ENCODE results near the gene QPCT. TPM values are rescaled to one million over a fixed set of nuclear protein-coding genes. Genes with fewer than 3 reads are reported as not detected.
"Not testable (repeated sequence)": the region's sequence is repeated elsewhere in the genome, so short reads cannot be mapped to it uniquely, and the experiment has no call there.

The QPCT gene
- total RNA-seq, 2 donors from 2014 or later, result 3.2 to 4.3 TPM

DNA sequence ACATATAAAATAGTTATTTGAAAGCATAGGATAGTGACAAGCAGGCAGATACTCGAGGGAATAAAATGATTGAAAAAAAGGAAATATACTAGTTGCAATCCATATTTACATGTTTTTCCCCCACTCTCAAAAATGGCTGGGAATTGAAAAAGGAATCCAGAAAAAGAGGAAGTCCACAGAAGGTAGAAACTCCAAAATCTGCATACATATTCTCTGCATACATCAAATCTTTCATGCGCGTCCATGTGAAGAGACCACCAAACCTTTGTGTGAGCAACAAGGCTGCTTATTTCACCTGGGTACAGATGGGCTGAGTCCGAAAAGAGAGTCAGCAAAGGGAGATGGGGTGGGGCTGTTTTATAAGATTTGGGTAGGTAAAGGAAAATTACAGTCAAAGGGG is 36.4 kb downstream of the QPCT start:
- DNase-seq (ENCODE audit: low spot score); intact Hi-C loops (cut with DNase I): not testable (repeated sequence)

DNA sequence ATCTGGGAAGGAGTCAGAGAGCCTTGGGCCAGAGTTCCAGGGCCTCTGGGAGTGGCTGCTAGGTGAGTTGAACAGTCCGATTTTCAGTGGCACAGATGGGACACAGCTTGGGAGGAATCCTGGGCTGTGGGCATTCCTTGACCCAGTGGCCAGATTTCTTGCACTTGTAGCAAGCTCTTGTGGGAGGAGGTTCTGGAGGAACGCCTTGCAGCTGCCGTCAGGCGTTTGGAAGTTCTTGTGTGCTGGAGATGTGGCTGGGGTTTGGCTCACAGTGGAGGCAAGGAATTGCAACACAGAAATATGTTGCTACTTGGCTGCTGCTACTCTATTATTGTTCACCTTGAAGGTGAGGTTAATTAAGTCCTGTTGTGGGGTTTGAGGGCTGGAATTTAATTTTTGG is 39.8 kb downstream of the QPCT start:
- DNase-seq (ENCODE audit: low spot score); intact Hi-C loops (cut with DNase I): not testable (repeated sequence)

DNA sequence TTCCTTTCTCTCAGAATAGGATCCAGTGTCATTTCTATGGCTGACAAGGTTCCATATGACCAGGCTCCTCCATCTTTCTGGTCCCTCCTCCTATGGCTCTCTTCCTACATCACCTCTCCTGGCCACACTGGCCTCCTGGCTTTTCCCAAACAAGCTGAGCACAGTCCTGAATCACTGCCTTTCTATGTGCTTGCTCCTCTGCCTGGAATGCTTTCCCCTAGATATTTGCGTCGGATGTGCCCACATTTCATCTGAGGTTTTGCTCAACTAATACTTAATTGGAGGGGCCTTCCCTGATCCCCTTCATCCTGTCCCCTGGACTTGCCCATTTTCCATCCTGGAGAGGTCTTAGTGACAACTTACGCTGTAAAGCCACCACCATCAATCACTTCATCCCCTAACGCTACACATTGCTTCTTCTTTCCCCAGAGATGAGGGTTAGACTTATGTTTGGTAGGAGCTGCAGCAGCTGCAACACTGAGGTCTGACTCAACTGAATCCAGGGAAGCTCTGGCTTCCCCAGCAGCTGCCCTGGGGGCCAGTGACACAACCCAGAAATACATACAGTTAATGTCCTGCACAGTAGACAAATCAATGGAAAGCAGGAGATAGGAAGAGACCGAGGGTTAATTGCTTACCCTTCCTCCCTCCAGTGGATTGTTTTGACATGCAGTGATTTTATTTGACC is 42.9 kb downstream of the QPCT start:
- no peak for DNase-seq (ENCODE audit: low spot score)
- intact Hi-C loops (cut with DNase I), result no loop called here

DNA sequence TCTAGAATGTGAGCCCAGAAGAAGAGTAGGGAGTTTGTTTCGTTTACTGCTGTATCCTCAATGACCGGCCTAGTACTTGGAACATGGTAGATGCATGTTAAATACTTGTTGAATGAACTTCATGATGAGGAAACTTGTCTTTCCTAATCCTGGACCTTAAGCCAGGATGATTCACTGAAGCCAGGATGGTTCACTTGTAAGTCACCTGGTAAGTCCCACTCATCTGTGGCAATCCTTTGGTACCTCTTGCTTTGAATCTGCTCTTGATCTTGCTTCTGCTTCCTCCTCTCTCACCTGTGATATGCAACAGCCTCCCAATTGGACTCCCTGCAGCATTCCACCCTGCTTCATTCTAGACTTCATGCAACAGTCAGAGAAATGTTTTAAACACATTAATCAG is 43.6 kb downstream of the QPCT start:
- DNase-seq (ENCODE audit: low spot score), result no peak
- intact Hi-C loops (cut with DNase I), result no loop called here

DNA sequence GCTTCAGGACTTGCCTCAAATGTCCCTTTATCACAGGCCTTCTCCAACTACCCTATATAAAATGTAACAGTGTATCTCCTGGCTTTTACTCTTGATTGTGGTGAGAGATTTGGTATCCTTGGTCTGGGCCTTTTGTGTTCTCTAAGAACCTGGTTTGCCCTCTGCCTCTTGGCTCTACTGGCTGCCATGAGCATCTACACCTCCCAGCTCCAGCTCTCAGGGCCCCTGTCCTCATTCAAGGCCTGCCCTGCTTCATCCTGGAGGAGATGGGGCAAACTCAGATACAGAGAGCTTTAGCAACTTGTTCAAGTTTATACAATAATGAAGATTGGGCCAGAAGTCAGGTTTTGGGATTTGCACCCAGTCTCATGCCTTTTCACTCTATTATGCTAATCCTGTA is 45.0 kb downstream of the QPCT start:
- intact Hi-C loops (cut with DNase I), result no loop called here
- DNase-seq (ENCODE audit: low spot score), result no peak

DNA sequence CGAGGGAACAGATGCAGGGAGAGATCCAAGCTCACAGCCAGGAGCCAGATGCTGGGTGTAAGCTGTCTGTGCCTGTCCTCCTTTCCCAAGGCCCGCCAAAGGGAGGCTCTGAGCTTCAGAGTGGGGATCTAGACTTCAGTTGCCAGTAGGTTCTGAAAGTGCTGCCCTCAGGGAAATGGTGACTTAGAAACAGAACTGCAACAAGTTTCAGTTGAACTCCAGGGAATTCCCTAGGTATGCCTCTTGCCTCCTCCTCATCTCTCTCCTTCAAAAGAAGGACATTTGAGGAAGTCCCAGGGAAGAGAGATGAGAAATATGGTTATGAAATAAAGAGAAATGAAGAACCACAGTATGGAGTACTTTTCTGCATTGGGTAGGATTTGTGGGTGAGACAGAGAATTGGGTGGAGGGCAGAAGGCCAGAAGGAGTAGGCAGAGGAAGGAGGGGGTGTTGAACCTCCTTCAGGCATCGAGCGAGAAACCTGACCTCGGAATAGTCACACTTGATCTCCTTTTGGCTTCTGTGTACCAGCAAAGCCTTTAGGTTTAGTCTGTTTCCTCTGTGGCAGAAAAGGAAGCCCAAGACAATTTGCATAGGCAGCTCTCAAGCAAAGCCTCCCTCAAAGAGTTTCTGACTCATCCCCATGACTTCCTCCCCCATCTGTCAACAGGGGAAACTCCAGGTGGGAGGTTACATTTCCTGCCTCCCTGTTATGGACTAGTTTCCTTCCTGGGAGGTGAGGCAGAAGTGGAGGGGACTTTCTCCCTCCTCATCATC is 45.7 kb downstream of the QPCT start:
- DNase-seq (ENCODE audit: low spot score), result no peak

DNA sequence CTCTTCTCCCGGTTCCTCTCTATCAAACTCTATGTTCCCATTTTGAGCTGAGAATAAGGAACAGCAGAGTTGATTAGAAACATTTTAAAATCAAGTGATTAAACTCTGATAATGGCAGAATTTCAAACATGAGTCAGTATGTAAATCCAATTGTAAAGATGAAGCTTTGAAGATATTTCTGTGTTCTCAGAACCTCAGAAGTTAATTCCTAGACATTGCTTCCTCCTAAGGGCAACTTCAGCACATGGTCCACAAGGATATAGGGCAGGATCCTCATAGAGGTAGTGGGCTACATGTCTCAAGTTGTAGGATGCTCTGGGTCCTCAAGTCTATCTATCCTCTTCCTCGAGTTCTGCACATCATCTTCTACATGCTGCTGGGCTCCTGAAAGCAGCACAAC is 46.3 kb downstream of the QPCT start:
- DNase-seq (ENCODE audit: low spot score), result no peak
- intact Hi-C loops (cut with DNase I), result no loop called here

More for the DNA sequence above, 45.7 kb downstream of the QPCT start:
- intact Hi-C loops (cut with DNase I), result no loop called here

DNA sequence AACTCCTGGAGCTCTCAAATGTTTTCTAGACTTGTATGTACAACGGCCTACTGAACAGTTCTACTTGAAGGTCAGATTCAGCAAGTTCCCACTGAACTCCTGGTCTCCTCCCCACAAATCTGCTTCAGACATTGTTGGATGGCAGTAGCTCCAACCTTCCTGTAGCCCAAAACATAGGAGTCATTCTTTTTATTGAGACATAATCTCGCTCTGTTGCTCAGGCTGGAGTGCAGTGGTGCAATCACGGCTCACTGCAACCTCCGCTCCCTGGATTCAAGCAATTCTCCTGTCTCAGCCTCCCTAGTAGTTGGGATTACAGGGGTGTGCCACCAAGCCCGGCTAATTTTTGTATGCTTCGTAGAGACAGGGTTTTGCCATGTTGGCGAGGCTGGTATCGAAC is 47.3 kb downstream of the QPCT start:
- intact Hi-C loops (cut with DNase I), result no loop called here
- DNase-seq (ENCODE audit: low spot score), result no peak

DNA sequence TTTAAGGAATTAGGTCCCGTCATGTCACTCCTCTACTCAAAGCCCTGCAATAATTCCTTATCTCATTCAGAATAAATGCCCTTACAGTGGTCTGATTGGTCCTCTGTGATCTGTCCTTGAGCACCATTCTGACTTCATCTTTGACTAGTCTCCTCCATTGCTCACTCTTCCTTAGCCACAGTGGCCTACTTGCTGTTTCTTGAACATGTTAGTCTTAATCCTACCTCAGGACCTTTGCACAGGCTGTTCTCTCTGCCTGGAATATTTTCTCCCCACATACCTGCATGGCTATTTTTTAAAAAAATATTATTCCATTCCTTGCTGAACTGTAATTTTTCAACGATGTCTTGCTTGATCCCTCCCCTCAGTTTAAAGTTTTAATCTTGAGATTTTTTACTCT is 48.0 kb downstream of the QPCT start:
- intact Hi-C loops (cut with DNase I), result no loop called here
- no peak for DNase-seq (ENCODE audit: low spot score)

DNA sequence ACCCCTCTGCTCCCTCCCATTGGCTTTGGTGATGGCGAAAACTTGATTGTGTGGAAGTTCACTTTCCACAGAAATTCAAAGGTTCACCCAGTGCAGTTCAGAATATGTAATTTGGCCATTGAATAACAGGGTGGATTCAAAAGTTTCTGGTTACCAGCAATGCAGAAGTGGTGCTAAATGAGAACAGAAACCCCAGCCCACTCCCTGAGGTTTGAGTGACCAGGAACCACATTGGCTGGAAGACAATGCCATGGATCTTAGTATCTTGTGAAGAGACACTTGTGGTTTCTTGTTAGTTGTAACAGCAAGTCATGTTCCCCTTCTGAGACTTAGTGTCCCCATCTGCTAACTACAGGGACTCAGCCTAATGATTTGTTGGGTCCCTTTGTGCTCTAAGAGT is 49.8 kb downstream of the QPCT start:
- intact Hi-C loops (cut with DNase I), result no loop called here
- no peak for DNase-seq (ENCODE audit: low spot score)

DNA sequence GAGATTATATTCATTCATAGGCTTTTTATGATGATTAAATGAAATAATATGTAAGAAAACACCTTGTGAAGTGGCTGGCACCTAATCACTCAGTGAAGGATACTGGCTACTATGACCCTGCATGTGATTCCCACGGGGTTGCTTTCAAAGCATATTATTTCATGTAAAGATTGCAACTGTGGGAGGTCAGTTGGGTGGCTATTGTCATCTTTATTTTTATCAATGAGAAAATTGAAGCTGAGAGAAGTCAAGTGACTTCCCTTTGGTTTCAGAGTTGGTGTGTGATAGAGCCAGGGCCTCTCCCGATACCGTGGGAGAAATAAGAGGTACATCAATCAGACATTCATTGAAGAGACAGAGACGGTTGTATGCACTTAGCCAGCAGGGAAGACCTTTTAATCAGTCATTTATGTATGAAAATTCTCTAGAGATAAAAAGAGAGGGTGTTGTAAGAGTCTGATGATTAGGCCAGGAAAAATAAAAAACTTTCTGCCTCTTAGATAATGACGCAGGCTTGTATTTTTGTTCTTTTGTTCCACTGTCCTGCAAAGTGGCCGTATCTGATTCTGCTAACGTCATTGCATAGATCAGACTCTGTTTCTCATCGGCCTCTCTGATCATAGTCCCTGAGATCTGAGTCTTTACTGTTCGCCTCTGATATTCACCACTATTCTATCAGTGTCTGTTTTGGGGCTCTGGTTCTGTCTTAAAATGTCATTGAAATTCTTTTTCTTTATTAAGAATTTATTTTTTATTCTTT is 50.5 kb downstream of the QPCT start:
- intact Hi-C loops (cut with DNase I), result loop anchor here in 1 of 2 donors (5.0 kb wide), 1 partner anchor 437 kb away; no protein-coding TSS in a partner anchor

DNA sequence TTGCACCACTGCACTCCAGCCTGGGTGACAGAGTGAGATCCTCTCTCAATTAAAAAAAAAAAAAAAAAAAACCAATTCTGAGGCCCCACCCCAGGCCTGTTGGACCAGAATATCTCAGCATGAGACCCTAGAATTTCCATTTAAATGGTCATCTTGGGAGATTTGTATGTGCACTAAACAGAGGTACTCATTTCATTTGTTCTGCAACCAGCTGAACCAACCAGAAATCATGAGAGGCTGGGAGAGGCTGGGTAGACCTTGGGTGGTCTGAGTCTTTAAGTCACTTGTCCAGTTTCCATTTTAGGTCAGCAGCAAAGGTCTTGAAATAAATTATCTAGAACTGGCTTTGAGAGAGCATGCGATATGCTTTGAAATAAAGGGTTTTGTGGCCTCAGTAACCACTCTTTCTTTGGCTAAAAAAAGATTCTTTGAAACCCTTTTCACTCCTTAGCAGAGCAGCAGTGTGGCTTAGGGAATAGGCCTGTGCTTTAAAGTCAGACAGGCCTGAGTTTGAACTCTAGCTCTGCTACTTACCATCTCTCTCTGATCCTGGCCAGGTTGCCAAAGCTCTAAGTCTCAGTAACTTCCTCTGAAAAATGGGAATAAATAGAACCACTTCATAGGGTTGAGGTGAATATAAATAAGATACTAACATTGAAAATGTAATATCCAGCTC is 52.6 kb downstream of the QPCT start:
- intact Hi-C loops (cut with DNase I), result loop anchor here in 1 of 2 donors (5.0 kb wide), 1 partner anchor 435 kb away; no protein-coding TSS in a partner anchor
- no peak for DNase-seq (ENCODE audit: low spot score)

More for the DNA sequence above, 50.5 kb downstream of the QPCT start:
- DNase-seq (ENCODE audit: low spot score), result no peak

DNA sequence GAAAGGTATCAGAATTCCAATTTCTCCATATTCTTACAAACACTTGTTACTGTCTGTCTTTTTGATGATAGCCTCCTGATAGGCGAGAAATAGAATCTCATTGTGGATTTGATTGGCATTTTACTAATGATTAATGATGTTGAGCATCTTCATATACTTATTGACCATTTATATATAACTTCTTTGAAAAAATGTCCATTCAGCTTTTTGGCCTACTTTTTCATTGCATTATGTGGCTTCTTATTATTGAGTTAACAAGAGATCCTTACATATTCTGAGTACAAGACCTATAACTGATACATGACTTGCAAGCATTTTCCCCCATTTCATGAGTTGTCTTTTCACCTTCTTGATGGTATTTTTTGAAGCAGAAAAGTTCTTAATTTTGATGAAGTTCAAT is 54.6 kb downstream of the QPCT start:
- intact Hi-C loops (cut with DNase I), result loop anchor here in 1 of 2 donors (5.0 kb wide), 1 partner anchor 433 kb away; no protein-coding TSS in a partner anchor
- no peak for DNase-seq (ENCODE audit: low spot score)

DNA sequence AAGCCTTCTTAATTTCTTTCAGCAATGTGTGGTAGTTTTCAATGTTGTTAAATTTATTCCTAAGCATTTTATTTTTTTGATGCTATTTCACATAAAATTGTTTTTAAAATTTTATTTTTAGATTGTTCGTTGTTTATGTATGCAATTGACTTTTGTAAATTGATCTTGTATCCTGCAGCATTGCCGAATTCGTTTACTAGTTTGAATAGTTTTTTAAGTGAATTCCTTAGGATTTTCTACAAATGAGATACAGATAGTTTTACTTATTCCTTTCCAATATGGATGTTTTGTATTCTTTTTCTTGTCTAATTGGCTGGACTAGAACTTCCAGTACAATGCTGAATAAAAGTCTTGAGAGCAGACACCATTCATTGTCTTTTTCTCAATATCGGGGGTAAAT is 55.6 kb downstream of the QPCT start:
- no peak for DNase-seq (ENCODE audit: low spot score)
- intact Hi-C loops (cut with DNase I), result no loop called here

DNA sequence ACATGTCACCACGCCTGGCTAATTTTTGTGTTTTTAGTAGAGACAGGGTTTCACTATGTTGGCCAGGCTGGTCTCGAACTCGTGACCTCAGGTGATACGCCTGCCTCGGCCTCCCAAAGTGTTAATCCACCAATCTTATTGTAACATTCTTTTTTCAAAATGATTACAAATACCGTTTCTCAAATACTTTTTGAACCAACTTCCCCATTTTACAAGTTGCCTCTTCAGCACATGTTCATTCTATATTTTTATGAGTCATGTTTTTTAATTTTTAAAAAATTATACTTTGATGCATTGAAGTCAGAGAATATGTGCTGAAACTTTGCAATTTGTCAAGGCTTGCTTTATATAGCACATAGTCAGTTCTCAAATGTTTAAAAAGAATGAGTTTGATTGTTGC is 58.2 kb downstream of the QPCT start:
- intact Hi-C loops (cut with DNase I), result no loop called here
- DNase-seq (ENCODE audit: low spot score), result no peak

DNA sequence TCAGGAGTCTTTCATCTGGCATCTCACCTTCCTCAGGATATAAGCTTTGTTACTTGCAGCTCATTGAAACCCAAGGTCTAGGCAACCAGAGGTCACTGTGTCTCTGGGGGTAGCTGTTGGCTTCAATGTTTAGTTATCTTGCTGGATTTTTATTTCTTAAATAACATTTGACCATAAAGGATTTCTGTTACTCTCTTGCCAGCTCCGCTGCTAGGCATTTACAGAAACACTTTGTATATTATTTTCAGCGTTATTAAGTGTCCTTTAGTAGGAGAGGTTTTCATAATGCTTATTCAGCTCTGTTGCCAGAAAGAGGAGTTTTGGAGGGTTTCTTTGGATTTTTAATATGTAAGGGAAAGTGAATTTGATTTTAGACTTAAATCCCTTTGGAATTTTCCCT is 61.4 kb downstream of the QPCT start:
- no peak for DNase-seq (ENCODE audit: low spot score)
- intact Hi-C loops (cut with DNase I), result no loop called here

DNA sequence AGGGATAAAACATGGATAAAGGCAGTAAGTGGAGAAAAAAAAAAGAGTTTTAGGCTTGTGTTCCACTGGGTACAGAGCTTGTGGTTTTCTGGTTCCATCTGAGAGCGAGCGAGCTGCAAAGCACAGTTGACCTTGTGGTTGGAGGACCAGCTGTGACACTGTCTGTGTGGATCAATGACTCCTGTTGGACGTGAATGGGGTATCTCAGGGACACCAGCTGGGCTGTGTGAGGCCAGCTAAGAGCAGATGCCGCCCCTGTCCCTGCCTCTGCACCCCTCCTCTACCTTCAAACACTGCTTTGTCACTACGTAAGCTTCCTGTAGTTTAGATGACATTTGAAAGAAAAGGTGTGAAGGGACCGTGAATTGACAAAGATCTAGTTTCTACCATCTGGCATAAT is 67.8 kb downstream of the QPCT start:
- intact Hi-C loops (cut with DNase I), result loop anchor here (5.0 to 10.0 kb wide), 3 partner anchors 253 to 463 kb away; no protein-coding TSS in a partner anchor
- no peak for DNase-seq (ENCODE audit: low spot score)

DNA sequence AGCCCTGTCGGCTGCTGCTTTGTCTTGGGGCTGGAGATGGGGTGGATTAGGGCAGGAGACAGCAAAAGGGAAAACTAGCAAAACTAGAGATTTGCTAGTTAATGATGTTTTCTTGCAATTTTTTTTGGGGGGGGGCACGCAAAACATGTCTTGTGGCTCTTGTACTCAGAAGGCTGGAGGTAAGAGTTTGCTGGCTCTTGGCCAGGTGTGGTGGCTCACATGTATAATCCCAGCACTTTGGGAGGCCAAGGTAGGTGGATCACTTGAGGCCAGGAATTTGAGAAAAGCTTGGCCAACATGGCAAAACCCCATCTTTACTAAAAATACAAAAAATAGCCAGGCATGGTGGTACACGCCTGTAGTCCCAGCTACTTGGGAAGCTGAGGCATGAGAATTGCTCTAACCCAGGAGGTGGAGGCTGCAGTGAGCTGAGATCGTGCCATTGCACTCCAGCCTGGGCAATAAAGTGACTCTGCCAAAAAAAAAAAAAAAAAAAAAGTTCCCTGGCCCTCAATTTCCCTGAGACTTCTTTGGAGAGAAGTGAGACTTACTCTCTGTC is 69.6 kb downstream of the QPCT start:
- intact Hi-C loops (cut with DNase I), result loop anchor here (5.0 to 10.0 kb wide), 3 partner anchors 251 to 461 kb away; no protein-coding TSS in a partner anchor
- not testable (repeated sequence) for DNase-seq (ENCODE audit: low spot score)

DNA sequence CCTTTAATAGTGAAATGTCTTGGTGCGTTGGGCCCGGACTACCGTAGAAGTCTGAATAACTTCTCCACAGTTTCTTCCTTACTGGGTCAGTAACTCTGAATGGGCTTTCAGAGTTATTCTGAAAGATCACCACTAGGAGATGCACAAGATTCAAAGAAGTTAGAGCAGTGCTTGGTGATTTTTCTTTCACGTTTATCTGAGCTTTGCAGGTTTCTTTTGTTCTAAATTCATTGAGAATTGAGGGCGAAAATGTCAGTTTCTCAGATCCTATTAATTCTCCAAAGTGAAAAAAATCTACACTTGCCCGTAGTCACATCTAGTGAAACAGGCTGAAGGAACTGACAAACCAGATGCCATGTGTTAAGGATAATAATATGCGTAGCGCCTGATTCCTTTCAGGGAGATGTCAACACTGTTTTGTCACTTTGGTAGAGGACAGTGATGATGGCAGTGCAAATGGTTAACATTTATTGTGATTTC is 70.1 kb downstream of the QPCT start:
- intact Hi-C loops (cut with DNase I), result loop anchor here (5.0 to 10.0 kb wide), 3 partner anchors 250 to 460 kb away; no protein-coding TSS in a partner anchor
- DNase-seq (ENCODE audit: low spot score), result no peak
